ENCODE data around the gene KYAT1. TPM values are rescaled to one million over a fixed set of nuclear protein-coding genes. Genes with fewer than 3 reads are reported as not detected.

KYAT1 gene
- total RNA-seq, 4 donors from 2014 or later, result 1.6 to 3.5 TPM; not detected in 2

GRCh38 chr9:128887049-128887448 is 5.3 kb upstream of the KYAT1 start:
- Histone ChIP-seq H3K36me3 (peaks cover 0 to 8% (median 0%) of the 10 kb centered on the region in 4 donors), H3K4me1 (peaks cover 23 to 67% (median 40%) of the 10 kb centered on the region in 4 donors), H3K4me3 (no peak overlapping the region), H3K9me3 (no peaks in the 10 kb centered on the region), H3K27ac (peak overlapping the region; percentile 28 to 98 (median 46)), H3K27me3 (no peaks in the 10 kb centered on the region)
- in situ Hi-C loops (cut with MboI; ENCODE audit: low pct_ligation_motif_present in 1 of 4, low pct_unique_long_range_greater_than_20kb in 1 of 4, low sequenced_read_pairs in 3 of 4), result no loop called here
- TF ChIP-seq EP300 (IDR thresholded peaks at IDR 0.05; ENCODE audit: low read depth) (no peak), POLR2AphosphoS5 (IDR thresholded peaks at IDR 0.05) (no peak), POLR2A (IDR thresholded peaks at IDR 0.05) (no peak), CTCF (IDR thresholded peaks at IDR 0.05) (no peak)
- WGBS, 2 donors (ENCODE audit: low coverage in 1 of 2), result 94 to 100% methylated on average over 2 to 3 of the region's 3 CpGs
- intact Hi-C loops (cut with DNase I; ENCODE audit: low total_unique reads), result no loop called here
- DNase-seq, result no peak

DNA sequence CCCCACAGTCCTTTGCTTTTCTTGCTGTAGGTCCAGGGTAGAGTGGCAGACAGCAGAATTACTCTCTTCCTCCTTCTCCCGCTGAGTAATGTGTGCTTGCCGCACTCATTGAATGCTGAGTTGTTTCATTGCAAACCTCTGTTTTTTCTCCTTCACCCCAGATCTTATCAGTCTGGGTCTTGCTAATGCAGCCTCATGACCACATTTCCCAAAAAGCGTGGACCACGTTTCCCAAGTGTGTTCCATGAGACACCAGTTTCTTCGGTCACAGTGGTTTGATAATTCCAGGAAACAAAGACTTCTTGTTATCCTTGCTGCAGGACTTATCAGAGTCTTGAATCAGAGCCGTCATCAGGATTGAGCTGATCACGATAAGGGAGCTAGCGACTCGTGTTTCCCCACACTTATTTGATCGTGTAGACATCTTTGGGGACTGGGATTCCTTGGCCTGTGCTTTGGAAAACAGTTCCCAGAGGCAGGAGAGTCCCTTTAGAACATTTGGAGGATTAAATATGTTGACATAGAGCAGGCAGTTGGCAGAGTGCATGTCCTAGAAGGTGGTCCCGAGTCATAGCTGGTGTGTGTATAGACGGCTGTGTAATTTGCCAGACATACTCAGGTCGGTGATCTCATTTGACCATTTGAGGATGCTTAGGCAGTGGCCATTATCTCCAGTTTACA is 4.6 kb upstream of the KYAT1 start:
- H3K4me1 ChIP-seq, result peaks cover 16 to 60% (median 33%) of the 10 kb centered on the region in 4 donors
- intact Hi-C loops (cut with DNase I; ENCODE audit: low total_unique reads), result no loop called here
- H3K36me3 ChIP-seq, result peaks cover 0 to 8% (median 0%) of the 10 kb centered on the region in 4 donors
- DNase-seq, result no peak
- no peak overlapping the region for H3K4me3 ChIP-seq
- WGBS, 2 donors (ENCODE audit: low coverage in 1 of 2), result 75 to 87% methylated on average over 6 to 13 of the region's 13 CpGs
- no peaks in the 10 kb centered on the region for H3K27me3 ChIP-seq
- in situ Hi-C loops (cut with MboI; ENCODE audit: low pct_ligation_motif_present in 1 of 4, low pct_unique_long_range_greater_than_20kb in 1 of 4, low sequenced_read_pairs in 3 of 4), result no loop called here
- peak overlapping the region; percentile 7 to 98 (median 40) for H3K27ac ChIP-seq
- TF ChIP-seq POLR2AphosphoS5 (IDR thresholded peaks at IDR 0.05), result no peak
- no peak for TF ChIP-seq EP300 (IDR thresholded peaks at IDR 0.05; ENCODE audit: low read depth)
- TF ChIP-seq CTCF (IDR thresholded peaks at IDR 0.05), result no peak
- TF ChIP-seq POLR2A (IDR thresholded peaks at IDR 0.05), result no peak
- H3K9me3 ChIP-seq, result no peaks in the 10 kb centered on the region

DNA sequence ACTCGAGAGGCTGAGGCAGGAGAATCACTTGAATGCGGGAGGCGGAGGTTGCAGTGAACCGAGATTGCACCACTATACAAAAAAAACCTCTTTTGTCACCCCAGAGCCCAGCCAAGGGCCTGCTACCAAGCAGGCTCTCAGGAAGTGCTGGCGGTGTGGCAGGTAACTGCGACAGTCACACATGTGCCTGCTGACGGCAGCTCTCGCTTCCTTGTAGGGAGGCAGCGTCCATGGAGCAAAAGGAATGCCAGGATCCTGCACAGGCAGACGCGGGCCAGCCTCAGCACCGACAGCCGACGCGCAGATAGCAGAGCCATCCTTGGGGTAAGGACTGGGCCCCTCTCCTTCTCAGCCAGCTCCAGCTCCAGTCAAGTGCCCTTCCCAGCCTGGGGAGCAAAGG is 4.0 kb upstream of the KYAT1 start:
- Histone ChIP-seq H3K27ac (peak overlapping the region; percentile 7 to 98 (median 40)), H3K36me3 (peaks cover 0 to 8% (median 0%) of the 10 kb centered on the region in 4 donors), H3K9me3 (no peaks in the 10 kb centered on the region), H3K27me3 (no peaks in the 10 kb centered on the region), H3K4me1 (peaks cover 16 to 60% (median 34%) of the 10 kb centered on the region in 4 donors), H3K4me3 (no peak overlapping the region)
- no peak for DNase-seq
- in situ Hi-C loops (cut with MboI; ENCODE audit: low pct_ligation_motif_present in 1 of 4, low pct_unique_long_range_greater_than_20kb in 1 of 4, low sequenced_read_pairs in 3 of 4), result no loop called here
- 85% methylated on average over 15 of the region's 15 CpGs; no CpG with 5 or more reads in 1 of the 2 donors for WGBS, 2 donors (ENCODE audit: low coverage in 1 of 2)
- TF ChIP-seq EP300 (IDR thresholded peaks at IDR 0.05; ENCODE audit: low read depth) (no peak), POLR2A (IDR thresholded peaks at IDR 0.05) (no peak), CTCF (IDR thresholded peaks at IDR 0.05) (no peak), POLR2AphosphoS5 (IDR thresholded peaks at IDR 0.05) (no peak)
- intact Hi-C loops (cut with DNase I; ENCODE audit: low total_unique reads), result no loop called here

- WGBS, 2 donors (ENCODE audit: low coverage in 1 of 2), result 92% methylated on average over 8 of the region's 8 CpGs; no CpG with 5 or more reads in 1 of the 2 donors
- intact Hi-C loops (cut with DNase I; ENCODE audit: low total_unique reads) (no loop called here), in situ Hi-C loops (cut with MboI; ENCODE audit: low pct_ligation_motif_present in 1 of 4, low pct_unique_long_range_greater_than_20kb in 1 of 4, low sequenced_read_pairs in 3 of 4) (no loop called here)
- H3K4me1 ChIP-seq, result peaks cover 16 to 60% (median 35%) of the 10 kb centered on the region in 4 donors
- no peak for DNase-seq
- H3K36me3 ChIP-seq, result peaks cover 0 to 8% (median 0%) of the 10 kb centered on the region in 4 donors
- peak overlapping the region; percentile 7 to 98 (median 40) for H3K27ac ChIP-seq
- no peak overlapping the region for H3K4me3 ChIP-seq
- H3K9me3 ChIP-seq, result no peaks in the 10 kb centered on the region
- no peaks in the 10 kb centered on the region for H3K27me3 ChIP-seq
- TF ChIP-seq POLR2AphosphoS5 (IDR thresholded peaks at IDR 0.05) (no peak), CTCF (IDR thresholded peaks at IDR 0.05) (no peak), EP300 (IDR thresholded peaks at IDR 0.05; ENCODE audit: low read depth) (no peak), POLR2A (IDR thresholded peaks at IDR 0.05) (no peak)
Observed at GRCh38 chr9:128885376-128885775, 3.6 kb upstream of the KYAT1 start.
